GM12865 (cell line): ENCODE measurements around the gene SMS.

Experiments
- DNase-seq: peaks from one replicate; pipeline ENCODE4 v3.0.0; 2010; ENCODE audit warnings: low read depth
- H3K4me3 ChIP-seq: 2 replicates; pipeline ENCODE4 v1.5.1; 2011; ENCODE audit warnings: mild to moderate bottlenecking, low read depth, low read length, control low read depth
- TF ChIP-seq, protein P1 (sequence below): IDR thresholded peaks from 2 replicates; pipeline ENCODE4 v1.5.1; 2011; ENCODE audit warnings: low read length, control low read depth, low read depth, inconsistent platforms; ENCODE audit not compliant: insufficient read depth; ENCODE audit errors: missing control alignments

SMS gene

DNA sequence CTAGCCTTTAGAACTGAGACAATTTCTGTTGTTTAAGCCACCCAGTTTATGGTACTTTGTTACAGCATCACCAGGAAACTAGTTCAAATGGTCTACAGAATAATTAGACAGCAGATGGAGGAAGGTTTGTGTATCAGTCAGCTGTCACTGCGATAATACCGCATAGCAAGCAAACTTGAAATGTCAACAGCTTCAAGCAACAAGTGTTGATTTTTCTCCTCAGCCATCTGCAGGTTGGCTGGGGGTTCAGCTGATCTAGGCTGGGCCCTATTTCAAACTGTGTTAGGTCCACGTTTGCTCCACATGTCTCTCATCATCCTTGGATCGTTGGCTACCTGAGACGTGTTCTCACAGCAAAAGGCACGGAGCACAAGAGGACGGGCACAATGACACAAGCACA lies 72.4 kb downstream of the SMS start:
- no peak overlapping the region for H3K4me3 ChIP-seq
- TF ChIP-seq, protein P1, sequence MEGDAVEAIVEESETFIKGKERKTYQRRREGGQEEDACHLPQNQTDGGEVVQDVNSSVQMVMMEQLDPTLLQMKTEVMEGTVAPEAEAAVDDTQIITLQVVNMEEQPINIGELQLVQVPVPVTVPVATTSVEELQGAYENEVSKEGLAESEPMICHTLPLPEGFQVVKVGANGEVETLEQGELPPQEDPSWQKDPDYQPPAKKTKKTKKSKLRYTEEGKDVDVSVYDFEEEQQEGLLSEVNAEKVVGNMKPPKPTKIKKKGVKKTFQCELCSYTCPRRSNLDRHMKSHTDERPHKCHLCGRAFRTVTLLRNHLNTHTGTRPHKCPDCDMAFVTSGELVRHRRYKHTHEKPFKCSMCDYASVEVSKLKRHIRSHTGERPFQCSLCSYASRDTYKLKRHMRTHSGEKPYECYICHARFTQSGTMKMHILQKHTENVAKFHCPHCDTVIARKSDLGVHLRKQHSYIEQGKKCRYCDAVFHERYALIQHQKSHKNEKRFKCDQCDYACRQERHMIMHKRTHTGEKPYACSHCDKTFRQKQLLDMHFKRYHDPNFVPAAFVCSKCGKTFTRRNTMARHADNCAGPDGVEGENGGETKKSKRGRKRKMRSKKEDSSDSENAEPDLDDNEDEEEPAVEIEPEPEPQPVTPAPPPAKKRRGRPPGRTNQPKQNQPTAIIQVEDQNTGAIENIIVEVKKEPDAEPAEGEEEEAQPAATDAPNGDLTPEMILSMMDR = no peak
- no peak for DNase-seq

DNA sequence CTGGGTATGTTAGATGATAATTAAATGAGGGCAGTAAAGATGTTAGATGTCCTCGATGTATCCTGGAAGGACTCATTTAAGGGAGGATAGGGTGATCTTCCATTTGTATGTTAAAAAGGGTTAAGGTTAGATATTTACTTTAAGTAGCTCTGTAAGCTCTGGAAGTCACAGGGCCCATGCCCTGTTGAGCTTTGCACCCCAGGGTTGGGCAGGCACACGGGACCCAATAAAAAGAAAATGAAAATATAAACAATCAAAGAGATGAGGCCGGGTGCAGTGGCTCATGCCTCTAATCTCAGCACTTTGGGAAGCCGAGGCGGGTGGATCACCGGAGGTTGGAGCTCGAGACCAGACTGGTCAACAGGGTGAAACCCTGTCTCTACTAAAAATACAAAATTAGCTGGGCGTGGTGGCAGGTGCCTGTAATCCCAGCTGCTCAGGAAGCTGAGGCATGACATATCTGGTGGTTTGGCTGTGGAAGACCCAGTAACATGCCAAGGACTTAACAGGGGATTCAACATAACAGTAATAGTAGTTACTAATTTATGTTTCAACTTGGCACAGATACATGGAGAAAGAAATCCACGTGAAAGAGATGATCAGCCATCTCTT lies 74.7 kb downstream of the SMS start:
- DNase-seq = no peak
- no peak overlapping the region for H3K4me3 ChIP-seq
- TF ChIP-seq, protein P1 = no peak

DNA sequence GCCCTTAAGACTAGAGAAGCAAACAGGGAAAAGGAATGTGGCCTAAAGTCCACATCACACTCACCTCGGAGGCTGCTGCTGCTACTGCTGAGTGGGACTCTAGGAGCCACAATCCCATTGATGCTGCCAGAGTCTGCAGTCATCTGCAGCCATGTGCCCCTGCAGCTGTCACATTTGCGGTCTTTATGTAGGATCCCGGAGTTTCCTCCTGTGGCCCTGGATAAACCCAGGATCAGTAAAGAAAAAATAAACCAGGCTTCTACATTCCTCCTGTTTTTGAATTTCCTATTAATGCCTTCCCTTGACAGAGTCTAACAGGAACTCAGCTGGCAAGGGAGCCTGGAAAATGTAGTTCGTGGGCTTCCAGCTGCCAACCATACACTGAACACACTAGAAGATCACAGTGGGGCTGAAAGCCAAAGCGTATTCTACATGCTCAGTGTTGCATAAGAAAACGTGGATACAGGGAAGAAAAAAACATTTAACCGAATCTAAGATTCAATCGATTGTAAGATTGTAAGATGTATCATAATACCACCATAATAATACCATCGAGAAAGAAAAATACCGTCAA lies 81.3 kb downstream of the SMS start:
- TF ChIP-seq, protein P1 = no peak
- H3K4me3 ChIP-seq = no peak overlapping the region
- DNase-seq = no peak

DNA sequence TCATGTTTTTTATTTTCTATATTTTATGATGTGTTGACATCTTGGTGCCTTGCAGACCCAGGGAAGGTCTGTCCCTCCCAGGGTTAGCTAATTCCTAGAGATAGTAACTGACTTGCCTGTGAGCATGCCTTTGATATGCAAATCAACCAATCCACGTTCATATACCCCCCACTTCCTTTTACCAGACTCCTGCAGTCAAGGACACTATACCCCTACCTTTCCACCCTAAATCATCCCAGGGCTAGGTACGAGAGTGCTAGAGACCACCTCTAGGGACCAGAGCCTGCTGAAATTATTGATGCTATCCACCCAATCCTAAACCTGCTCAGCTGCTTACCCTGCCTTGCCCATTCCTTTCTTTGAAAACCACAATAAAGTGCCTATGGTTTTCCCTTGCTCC lies 84.1 kb downstream of the SMS start:
- H3K4me3 ChIP-seq = no peak overlapping the region

DNA sequence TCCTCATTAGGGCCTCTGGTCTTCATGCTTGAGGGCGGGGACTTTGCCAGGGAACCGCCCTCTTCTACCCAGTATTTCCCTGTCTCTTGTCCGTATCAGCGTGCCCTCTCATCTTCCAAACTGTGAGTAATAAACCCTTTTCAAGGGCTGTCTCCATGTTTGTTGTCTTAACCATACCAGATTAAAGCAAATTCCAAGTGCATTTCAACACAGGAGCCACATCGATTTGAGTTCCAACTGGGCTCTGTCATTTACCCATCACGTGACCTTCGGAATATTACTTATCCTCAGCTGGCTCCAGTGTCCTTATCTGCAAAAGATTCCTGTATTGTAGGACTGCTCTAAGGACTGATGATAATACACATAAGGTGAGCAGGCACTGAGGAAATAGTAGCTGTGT lies 85.2 kb downstream of the SMS start:
- no peak for DNase-seq
- TF ChIP-seq, protein P1 = no peak
- H3K4me3 ChIP-seq = no peak overlapping the region

More for the DNA sequence above, 84.1 kb downstream of the SMS start:
- TF ChIP-seq, protein P1 = no peak
- no peak for DNase-seq

DNA sequence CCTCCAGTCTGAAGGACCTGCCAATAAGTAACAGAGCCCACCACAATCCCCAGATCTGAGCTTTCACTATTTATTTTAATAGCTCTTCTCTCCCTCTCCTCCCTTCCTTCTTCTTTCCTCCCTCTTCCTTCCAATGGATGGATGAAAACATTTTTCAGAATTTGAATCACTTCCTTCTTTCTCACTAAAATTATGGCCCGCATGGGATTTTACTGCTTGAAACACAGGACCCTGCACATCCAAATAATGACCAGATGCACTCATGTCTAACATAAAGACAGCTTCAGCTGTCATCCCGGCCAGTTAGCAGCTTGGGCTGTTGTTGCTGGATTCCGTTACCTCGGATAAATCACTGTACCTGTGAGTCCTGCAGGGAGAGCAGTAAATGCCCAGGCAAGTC lies 86.2 kb downstream of the SMS start:
- no peak overlapping the region for H3K4me3 ChIP-seq
- TF ChIP-seq, protein P1 = no peak
- no peak for DNase-seq

DNA sequence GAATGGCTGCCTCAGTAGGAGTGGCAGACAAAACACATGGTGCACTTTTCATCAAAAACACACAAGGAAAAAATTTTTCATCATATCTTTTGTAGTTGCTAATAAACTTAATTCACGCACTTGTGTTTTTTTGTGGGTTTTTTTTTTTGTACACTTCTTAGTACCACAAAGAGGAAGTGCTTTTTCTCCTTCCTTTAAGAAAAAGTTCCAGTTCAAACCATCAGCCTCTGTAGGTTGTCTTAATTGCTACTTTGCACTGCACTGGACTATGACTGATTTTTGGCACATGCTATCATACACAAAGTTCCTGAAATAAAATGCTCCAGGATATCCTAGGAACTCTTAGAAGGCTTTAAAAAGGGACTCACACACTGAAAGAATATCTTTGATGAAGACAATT lies 91.6 kb downstream of the SMS start, which contains the start of gene PHEX:
TSS of gene PHEX (plus strand) at position 242 of the 400 bp plus-strand sequence. CDS start 681 bp downstream, outside the sequence.
- DNase-seq = no peak
- H3K4me3 ChIP-seq = no peak within 1 kb of the TSS
- TF ChIP-seq, protein P1 = no peak
